Neural progenitor cell (in vitro differentiated cells): ENCODE results near the gene ETV6.

Experiments used
- EZH2 ChIP-seq: fragments of 200-600 bp; sonication (generic); IDR thresholded peaks from 2 replicates; pipeline ENCODE4 v1.6.1; 2017; ENCODE audit warnings: antibody characterized with exemption, mild to moderate bottlenecking, moderate library complexity
- EZH2phosphoT487 ChIP-seq: fragments of 200-600 bp; sonication (generic); IDR thresholded peaks from 2 replicates; pipeline ENCODE4 v1.6.1; 2017; ENCODE audit warnings: antibody characterized with exemption
- TF ChIP-seq, protein P1 (sequence below): fragments of 200-600 bp; sonication (generic); IDR thresholded peaks from 2 replicates; pipeline ENCODE4 v1.5.1; 2017; ENCODE audit warnings: antibody characterized with exemption, mild to moderate bottlenecking

GRCh38 chr12:11744410-11744801 is 94.9 kb downstream of the ETV6 start:
- TF ChIP-seq, protein P1, sequence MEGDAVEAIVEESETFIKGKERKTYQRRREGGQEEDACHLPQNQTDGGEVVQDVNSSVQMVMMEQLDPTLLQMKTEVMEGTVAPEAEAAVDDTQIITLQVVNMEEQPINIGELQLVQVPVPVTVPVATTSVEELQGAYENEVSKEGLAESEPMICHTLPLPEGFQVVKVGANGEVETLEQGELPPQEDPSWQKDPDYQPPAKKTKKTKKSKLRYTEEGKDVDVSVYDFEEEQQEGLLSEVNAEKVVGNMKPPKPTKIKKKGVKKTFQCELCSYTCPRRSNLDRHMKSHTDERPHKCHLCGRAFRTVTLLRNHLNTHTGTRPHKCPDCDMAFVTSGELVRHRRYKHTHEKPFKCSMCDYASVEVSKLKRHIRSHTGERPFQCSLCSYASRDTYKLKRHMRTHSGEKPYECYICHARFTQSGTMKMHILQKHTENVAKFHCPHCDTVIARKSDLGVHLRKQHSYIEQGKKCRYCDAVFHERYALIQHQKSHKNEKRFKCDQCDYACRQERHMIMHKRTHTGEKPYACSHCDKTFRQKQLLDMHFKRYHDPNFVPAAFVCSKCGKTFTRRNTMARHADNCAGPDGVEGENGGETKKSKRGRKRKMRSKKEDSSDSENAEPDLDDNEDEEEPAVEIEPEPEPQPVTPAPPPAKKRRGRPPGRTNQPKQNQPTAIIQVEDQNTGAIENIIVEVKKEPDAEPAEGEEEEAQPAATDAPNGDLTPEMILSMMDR, result no peak
- no peak for TF ChIP-seq EZH2phosphoT487
- no peak for TF ChIP-seq EZH2
